Fibroblast of skin of scalp (primary cell): ENCODE data around the gene ARID2.

Experiments
- DNase-seq: peaks from one replicate; pipeline ENCODE4 v3.0.0-alpha.2; 2013

ARID2 gene

GRCh38 chr12:45933504-45933903 lies 204.0 kb downstream of the ARID2 start:
- no peak for DNase-seq

GRCh38 chr12:45934956-45935355 lies 205.4 kb downstream of the ARID2 start:
- DNase-seq, result no peak

DNA sequence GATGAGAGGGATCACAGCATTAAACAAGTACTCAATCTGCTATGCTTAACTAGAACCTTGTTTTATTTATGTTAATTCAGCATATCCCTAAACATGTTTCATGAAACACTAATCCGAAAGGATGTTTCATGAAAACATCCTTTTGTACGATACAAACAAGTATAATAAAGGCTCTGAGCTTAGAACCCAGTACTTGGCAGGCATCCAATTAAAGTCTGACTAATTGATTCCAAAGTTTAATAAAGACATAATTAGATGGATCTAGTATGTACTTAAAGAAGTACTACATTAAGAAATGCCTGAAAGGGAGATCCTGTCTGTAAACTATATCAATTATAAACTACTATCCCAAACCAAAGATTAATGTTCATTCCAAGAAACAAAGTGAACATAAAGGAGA lies 209.1 kb downstream of the ARID2 start:
- DNase-seq, result no peak

- DNase-seq, result no peak
Observed at GRCh38 chr12:45939759-45940158, 210.3 kb downstream of the ARID2 start.

DNA sequence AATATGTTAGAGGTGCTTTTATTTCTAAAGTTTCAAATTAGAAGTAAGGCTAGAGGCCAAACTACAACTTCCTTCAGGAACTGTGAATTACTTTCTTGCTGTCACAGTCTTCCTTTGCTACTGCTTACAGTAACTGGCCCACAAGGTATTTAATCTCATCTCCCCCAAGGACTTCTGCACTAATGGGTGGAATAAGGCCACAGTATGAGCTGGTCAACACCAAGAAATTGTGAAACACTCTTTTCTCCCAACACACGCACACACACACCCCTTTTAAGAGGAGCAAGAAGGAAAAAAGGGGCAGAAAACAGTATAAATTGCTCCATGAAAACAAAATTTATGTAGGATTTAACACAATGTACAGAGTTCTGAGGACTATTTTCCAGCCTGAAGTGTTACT lies 215.3 kb downstream of the ARID2 start:
- no peak for DNase-seq

DNA sequence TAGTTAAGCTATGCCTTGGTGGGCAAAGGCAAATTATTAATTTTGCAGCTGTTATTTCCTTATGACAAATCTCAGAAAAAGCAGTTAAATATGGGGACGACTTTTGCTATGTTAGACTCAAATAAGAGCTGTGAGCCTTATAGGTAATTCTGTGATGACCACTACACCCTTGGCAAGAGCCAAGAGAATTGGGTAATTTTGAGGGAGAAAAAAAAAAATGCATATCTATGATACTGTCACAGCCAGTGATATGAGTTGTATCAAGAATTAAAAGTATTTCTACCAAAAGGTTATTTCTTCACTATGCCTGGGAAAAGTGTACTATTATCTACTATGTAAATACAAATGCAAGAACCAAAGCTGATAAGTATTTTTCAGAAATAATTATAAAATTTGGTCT lies 216.9 kb downstream of the ARID2 start:
- DNase-seq, result no peak

GRCh38 chr12:45948546-45948945 lies 219.0 kb downstream of the ARID2 start:
- DNase-seq, result no peak
